GM21526 (cell line): ENCODE measurements around the gene NOP10.

Experiments used
- ATAC-seq: cut with Tn5 transposase; IDR thresholded peaks from one replicate; pipeline ENCODE4 v1.9.1; 2021; ENCODE audit warnings: moderate library complexity; ENCODE audit not compliant: unreplicated experiment, low FRiP score

Gene NOP10

DNA sequence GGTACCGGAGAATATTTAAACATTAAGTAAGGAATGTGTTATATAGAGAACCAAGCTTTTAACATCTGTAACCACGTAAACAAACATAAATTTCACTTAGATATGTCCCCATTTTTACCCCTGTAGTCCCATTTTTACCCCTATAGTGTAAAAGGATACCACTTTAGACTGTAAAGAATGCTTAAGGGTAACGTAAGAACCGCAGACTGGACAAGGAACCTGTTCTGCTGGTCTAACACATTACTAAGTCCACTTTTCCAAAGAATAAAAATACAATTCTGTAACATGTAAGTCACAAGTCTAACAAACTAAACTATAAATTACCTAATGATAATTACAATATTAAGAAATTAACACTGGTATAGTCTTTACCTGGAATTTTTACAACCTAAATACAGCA, 8.3 kb downstream of the NOP10 start:
- ATAC-seq, result no peak

DNA sequence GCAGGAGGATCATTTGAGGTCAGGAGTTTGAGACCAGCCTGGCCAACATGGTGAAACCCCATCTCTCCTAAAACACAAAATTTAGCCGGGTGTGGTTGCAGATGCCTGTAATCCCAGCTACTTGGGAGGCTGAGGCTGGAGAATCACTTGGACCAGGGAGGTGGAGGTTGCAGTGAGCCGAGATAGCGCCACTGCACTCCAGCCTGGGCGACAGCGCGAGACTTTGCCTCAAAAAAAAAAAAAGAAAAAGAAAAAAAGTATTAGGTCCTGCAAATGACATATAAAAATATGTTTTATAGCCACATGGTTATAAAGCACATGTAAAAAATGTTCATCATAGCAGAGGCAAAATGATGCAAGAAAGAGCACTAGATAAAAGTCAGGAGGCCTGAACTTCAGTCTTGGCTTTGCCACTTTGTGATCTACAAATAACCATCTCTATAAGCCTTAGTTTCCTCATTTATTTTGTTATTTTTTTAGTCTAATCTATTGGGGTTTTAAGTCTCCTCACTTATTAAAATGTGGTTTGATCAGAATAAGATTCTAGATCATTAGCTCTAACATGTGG, 10.3 kb downstream of the NOP10 start:
- ATAC-seq, result no peak

DNA sequence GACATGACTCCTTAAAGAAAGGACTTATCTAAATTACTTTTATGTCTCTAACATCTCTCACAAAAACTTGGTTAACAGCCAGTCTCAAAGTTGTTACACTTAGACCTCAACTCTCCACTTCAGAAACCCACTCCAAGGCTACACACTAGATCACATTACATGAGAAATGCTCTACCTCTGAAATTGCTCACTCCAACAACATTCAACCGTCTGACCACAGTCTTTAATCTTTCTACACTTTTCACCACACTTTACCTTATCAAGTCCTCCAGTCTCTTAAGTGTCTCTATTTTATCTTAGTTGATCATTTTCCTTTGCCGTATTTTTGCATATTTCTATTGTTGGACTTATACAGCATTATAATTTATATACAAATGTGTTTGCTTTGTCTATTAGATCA, 11.1 kb downstream of the NOP10 start:
- ATAC-seq, result no peak

DNA sequence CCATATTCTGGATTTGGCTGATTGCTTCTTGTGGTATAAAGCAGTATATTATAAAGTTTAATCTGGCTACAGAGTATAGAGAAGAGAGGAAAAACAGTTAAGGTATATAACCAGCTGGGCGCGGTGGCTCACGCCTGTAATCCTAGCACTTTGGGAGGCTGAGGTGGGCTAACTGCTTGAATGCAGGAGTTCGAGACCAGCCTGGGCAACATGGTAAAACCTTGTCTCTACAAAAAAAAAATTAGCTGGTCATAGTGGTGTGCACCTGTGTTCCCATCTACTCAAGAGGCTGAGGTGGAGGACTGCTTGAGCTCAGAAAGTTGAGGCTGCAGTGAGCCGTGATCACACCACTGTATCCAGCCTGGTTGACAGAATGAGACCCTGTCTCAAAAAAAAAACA, 12.7 kb downstream of the NOP10 start:
- ATAC-seq, result no peak

DNA sequence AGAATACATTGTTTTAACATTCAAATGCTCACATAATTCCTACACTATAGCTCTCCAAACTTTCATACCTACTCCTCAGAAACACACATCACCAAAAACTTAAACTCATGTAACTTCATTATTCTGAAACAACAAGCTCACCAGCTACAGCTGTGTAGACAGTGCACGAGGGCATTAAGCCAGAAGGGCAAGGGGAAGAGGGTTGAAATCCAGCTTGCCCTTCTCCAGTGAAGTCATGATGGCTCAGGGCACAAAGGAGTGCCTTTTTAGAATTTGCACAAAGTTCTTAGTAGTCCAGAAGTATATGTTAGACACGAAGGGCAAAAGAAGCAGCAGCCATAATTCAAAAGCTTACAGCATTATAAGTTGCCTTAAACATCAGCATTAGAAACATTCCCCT, 13.9 kb downstream of the NOP10 start:
- no peak for ATAC-seq

DNA sequence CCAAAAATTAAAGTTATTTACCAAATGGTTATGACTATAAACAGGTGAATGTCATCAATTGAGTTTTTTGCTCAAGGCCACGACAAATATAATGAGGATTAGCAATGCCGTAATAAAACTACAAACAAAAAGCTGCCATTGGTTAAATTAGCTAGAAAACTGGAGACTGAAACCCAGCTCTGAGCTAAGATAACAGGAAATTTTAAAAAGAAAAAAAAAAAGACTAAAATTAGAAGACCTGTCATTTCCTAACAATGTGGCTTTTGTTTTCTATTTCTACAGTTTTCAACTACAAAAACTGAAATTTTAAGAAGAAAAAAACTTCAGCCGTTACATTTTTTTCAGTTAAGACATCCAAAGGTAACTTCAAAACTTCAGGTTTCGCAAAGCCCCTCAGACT, 15.0 kb downstream of the NOP10 start:
- ATAC-seq, result no peak

DNA sequence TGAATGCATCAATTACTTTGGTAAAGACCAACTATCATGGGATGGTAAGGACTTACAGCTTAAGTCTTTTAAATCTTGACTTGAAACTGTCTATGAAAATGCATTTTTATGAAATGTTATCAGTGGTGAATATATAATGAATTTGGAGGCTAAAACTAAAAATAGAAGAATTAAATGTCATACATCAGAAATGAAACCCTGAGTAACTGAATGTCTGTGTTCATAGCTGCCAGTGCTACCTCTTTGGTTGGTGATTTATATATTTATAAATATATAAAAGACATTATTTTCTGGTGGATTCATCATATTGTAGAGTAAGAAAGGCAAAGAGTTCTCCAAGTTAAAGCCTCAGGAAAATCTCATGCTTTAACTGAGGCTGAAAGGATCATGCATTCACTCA, 17.6 kb downstream of the NOP10 start:
- ATAC-seq, result no peak

DNA sequence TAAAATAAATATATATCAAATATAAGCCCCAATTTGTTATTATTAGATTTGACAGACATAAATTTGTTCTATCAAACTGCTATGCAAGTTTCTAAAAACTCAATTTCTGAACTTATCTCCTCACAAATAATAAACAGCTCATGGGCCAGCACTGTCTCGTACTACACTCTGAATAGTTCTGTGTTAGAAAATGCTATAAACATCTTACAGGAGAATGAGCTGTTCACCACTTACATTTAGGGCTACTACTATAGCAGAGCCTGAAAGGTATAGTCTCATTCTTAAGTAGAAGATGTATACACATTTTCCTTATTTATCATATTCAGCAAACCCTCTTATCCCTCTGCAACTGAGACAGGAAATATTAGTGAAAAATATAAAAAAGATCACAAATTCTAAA, 18.0 kb downstream of the NOP10 start:
- no peak for ATAC-seq

DNA sequence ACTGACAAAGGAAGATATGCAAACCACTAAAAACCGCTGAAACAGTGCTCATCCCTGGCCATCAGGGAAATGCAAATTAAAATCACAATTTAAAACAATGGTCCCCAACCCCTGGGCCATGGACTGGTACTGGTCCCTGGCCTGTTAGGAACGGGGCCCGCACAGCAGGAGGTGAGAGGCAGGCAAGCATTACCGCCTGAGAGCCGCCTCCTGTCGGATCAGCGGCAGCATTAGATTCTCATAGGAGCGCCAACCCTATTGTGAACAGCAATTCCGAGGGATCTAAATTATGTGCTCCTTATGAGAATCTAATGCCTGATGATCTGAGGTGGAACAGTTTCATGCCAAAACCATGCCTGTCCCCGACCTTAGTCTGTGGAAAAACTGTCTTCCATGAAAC, 19.7 kb downstream of the NOP10 start:
- no peak for ATAC-seq

DNA sequence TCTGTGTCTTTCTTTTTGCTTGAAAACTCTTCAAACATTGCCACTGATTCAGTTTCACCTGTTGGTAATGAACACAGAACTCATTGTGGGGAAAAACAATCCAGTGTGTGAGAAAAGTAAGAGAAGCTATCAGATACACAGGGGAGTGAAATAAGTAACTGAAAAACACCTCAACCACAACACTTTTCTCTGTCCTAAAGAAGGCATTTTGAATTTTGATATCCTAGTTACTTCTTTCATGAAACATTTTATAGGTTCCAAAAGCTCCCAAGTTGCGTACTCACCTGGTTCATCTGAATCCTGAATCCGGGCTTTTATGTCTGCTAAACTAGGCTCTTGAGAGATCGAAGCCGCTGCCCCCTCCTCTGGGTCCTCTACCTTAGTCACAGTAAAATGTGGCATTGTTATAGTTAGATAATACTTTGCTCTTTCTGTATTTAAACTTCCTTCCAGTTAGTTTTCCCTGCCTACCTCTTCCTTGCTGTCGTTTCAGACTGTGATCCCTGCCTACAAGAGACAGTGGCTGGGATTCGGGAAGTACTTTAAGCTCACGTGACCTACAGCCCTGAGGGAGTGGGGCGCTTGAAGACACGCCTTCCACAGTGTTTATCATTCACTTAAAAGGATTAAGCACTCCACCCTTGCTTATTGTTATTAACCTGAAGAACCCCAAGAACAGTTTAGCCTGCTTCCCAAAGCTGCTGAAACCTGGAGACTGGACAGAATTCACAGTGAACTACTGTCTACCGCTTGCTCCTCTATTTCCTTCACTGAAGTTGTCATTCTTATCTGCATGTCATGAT, 24.5 kb downstream of the NOP10 start:
- no peak for ATAC-seq

DNA sequence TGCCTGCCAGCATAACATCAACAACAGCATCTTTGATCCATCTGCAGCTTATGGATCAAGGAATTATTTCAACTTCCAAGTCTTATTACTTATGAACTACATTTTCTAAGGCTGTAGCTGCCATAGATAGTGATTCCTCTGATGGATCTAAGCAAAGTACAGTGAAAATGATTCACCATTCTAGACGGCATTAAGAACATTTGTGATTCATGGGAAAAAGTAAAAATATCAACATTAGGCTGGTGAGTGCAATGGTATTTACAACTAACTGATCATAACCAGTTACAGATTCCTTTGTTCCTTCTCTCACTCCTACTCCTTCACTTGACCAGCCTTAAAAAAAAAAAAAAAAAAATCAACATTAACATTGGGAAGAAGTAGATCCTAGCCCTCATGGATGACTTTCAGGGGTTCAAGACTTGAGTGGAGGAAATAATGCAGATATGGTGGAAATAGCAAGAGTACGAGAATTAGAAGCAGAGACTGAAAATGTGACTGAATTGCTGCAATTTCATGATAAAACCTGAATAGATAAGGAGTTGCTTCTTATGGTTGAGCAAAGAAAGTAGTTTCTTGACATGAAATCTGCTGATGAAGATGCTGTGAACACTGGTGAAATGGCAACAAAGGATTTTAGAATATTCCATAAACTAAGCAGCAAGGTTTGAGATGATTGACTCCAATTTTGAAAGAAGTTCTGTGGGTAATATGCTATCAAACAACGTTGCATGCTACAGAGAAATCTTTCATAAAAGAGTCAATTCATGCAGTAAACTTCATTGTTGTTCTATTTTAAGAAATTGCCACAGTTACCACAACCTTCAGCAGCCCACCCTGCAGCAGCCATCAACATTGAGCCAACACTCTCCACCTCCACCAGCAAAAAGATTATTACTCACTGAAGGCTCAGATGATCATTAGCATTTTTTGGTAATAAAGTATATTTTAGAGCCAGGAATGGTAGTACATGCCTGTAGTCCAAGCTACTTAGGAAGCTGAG, 28.1 kb downstream of the NOP10 start:
- ATAC-seq, result no peak

DNA sequence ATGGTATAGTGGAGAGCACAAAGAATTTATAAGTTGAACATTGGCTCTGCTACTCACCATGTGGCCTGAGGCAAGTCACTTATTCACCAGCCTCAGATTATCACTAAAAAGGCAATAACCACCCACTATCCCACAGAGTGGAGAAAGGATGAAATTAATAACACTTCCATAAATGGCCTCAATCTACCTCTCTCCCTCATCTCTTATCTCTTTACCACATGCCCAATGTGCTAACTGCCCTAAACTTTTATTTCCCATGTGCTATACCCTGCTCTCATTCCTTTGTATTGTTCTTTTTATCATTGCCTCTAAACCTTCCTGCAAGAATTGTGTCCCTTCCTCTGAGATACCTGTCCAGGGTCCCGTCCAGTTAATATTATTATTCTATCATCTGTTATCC, 31.4 kb downstream of the NOP10 start:
- no peak for ATAC-seq

DNA sequence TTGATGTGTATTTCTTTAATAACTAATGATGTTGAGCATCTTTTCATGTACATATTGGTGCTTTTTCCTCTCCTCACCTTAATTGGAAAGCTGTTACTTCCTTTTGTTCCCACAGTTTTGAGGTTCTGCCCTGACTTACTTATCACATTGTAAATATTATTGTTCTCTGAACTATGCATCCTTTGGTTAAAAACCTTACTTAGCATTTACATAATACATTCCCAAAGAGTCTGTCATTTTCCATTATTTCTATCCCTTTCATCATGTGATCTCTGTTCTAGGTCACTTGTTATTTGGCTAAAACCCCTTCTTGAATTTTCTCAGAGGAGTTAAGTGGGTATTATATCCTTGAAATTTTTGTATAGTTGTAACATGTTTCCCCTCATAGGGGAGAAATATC, 38.3 kb downstream of the NOP10 start:
- ATAC-seq, result no peak

DNA sequence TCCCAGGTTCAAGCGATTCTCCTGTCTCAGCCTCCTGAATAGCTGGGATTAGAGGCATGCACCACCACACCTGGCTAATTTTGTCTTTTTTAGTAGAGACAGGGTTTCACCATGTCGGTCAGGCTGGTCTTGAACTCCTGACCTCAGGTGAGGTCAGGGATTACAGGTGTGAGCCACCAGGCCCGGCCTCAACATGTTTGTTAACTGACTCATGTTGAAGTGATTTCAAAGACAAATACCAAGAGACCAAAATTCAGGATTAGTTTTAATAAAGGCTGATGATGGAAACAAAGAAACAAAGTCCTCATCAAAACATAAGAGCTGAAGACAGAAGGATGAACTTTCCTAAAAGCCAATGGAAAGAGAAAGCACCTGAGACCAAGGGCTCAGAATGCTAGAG, 41.9 kb downstream of the NOP10 start:
- ATAC-seq, result no peak

DNA sequence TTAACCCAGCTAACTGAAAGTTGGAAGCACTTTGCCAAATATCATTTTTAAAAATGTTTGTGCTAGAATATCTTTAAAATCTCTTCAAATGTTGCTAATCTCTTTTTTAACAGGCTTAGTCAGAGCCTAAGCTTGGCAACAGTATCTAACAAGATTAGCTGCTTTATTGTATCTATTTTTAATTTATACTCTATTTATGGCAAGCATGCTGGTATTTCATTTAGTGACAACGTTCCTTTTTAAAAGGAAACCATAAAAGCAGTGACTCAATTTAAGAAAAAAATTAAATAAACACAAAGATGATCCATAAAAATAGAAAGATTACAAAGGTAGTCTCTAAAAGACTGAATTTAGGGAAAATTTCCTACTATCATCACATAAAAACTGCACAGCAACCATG, 45.9 kb downstream of the NOP10 start:
- no peak for ATAC-seq

DNA sequence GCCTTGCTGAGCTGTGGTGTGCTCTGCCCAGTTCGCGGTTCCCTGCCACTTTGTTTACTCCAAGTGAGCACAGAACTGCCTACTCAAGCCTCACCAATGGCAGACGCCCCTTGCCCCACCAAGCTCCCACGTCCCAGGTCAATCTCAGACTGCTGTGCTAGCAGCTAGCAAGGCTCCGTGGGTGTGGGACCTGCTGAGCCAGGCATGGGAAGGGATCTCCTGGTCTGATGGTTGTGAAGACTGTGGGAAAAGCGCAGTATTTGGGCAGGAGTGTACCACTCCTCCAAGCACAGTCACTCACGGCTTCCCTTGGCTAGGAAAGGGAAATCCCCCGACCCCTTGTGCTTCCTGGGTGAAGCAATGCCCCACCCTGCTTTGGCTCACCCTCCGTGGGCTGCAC, 50.3 kb downstream of the NOP10 start:
- ATAC-seq, result no peak
